Measurements from ENCODE around the gene GLUL.

DNA sequence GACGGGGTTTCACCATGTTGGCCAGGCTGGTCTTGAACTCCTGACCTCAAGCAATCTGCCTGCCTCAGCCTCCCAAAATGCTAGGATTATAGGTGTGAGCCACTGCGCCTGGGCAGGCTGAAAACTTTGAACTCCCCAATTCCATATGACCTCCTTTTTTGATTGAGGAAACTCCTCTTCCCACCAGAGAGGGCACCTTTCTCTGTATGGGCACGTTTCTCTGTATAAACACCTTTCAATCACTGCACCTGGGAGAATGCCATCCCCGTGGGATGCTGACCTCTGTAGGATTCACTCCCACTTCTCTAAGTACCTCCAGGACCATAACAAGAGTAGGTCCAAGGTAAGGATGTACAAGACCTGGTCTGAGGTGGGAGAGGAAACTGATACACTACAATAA is 18.5 kb upstream of the GLUL start:
- TF ChIP-seq FOXP2 (optimal IDR thresholded peaks at IDR 0.05; ENCODE audit: borderline replicate concordance, extremely low read depth, extremely low read length, insufficient read depth) (no peak), POLR2AphosphoS5 (IDR thresholded peaks at IDR 0.05; ENCODE audit: low read depth, low read length) (no peak)
- TF ChIP-seq, protein P1, sequence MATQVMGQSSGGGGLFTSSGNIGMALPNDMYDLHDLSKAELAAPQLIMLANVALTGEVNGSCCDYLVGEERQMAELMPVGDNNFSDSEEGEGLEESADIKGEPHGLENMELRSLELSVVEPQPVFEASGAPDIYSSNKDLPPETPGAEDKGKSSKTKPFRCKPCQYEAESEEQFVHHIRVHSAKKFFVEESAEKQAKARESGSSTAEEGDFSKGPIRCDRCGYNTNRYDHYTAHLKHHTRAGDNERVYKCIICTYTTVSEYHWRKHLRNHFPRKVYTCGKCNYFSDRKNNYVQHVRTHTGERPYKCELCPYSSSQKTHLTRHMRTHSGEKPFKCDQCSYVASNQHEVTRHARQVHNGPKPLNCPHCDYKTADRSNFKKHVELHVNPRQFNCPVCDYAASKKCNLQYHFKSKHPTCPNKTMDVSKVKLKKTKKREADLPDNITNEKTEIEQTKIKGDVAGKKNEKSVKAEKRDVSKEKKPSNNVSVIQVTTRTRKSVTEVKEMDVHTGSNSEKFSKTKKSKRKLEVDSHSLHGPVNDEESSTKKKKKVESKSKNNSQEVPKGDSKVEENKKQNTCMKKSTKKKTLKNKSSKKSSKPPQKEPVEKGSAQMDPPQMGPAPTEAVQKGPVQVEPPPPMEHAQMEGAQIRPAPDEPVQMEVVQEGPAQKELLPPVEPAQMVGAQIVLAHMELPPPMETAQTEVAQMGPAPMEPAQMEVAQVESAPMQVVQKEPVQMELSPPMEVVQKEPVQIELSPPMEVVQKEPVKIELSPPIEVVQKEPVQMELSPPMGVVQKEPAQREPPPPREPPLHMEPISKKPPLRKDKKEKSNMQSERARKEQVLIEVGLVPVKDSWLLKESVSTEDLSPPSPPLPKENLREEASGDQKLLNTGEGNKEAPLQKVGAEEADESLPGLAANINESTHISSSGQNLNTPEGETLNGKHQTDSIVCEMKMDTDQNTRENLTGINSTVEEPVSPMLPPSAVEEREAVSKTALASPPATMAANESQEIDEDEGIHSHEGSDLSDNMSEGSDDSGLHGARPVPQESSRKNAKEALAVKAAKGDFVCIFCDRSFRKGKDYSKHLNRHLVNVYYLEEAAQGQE (IDR thresholded peaks at IDR 0.05; ENCODE audit: insufficient read depth in 1 of 2, low read depth in 2 of 2, low read length in 2 of 2): no peak
